HEK293 (cell line): Measurements from ENCODE around the gene PDCL2.

Experiments used
- ZNF302 ChIP-seq: fragments of 450-650 bp; formaldehyde crosslinking; IDR thresholded peaks from 2 replicates; pipeline ENCODE4 v1.5.1; 2016; ENCODE audit warnings: missing biosample characterization, missing genetic modification characterization, low read depth
- ZNF704 ChIP-seq: fragments of 450-650 bp; formaldehyde crosslinking; IDR thresholded peaks from 2 replicates; pipeline ENCODE4 v1.5.1; 2016; ENCODE audit warnings: missing biosample characterization, missing genetic modification characterization

- TF ChIP-seq ZNF302 (tag by site-specific recombination), result no peak
- TF ChIP-seq ZNF704, result no peak
These were observed 20.3 kb upstream of the PDCL2 start for GRCh38 chr4:55612341-55612740.
